AG10803 (cell line): ENCODE data around the gene GSTM3.
"Not testable (repeated sequence)": the region's sequence is repeated elsewhere in the genome, so short reads cannot be mapped to it uniquely, and the experiment has no call there.

ENCODE experiments used
- DNase-seq: peaks from one replicate; pipeline ENCODE4 v3.0.0; 2010; ENCODE audit warnings: low read depth
- H3K4me3 ChIP-seq: 2 replicates; pipeline ENCODE4 v1.5.1; 2011; ENCODE audit warnings: mild to moderate bottlenecking, low read length, control low read depth
- CTCF ChIP-seq: conservative IDR thresholded peaks from 2 replicates; pipeline ENCODE4 v1.5.1; 2011; ENCODE audit warnings: mild to moderate bottlenecking, low read length, control low read depth, inconsistent platforms

Gene GSTM3

GRCh38 chr1:109691759-109692158 lies 49.1 kb downstream of the GSTM3 start:
- no peak for TF ChIP-seq CTCF
- H3K4me3 ChIP-seq, result no peak overlapping the region
- no peak for DNase-seq

- no peak for DNase-seq
- TF ChIP-seq CTCF, result no peak
- no peak overlapping the region for H3K4me3 ChIP-seq
These were observed 50.9 kb downstream of the GSTM3 start for GRCh38 chr1:109689844-109690405.

- H3K4me3 ChIP-seq, result no peak within 1 kb of the TSS
- no peak for DNase-seq
- TF ChIP-seq CTCF, result no peak
These were observed 53.0 kb downstream of the GSTM3 start, which contains the start of gene GSTM1 for GRCh38 chr1:109687641-109688499. Gene GSTM1, plus strand, starts transcription at chr1:109687817. Its CDS starts 57 bp downstream, at chr1:109687874.

GRCh38 chr1:109687109-109687508 lies 53.7 kb downstream of the GSTM3 start:
- not testable (repeated sequence) for H3K4me3 ChIP-seq, DNase-seq

- not testable (repeated sequence) for H3K4me3 ChIP-seq, DNase-seq
These were observed 54.9 kb downstream of the GSTM3 start for GRCh38 chr1:109685890-109686289.

GRCh38 chr1:109685399-109685798 lies 55.4 kb downstream of the GSTM3 start:
- not testable (repeated sequence) for H3K4me3 ChIP-seq, DNase-seq

- not testable (repeated sequence) for DNase-seq, H3K4me3 ChIP-seq
These were observed 56.1 kb downstream of the GSTM3 start for GRCh38 chr1:109684777-109685176.
